Erythroblast (primary cell): ENCODE results near the gene PSKH1.
A peak's percentile ranks its signal among the peaks of the same experiment; 100 is the strongest.

Source experiments
- DNase-seq, 2 experiments: peaks; one replicate each; lab custom pipeline; 2025; lab: John Stamatoyannopoulos, UW
- GATA1 ChIP-seq: IDR thresholded peaks from 2 replicates; pipeline ENCODE4 v1.6.1; 2011; ENCODE audit warnings: low read depth, mild to moderate bottlenecking, control low read depth, low read length, moderate library complexity
- POLR2A ChIP-seq: IDR thresholded peaks from 2 replicates; pipeline ENCODE4 v1.6.1; 2011; ENCODE audit warnings: mild to moderate bottlenecking, low read length

The PSKH1 gene

DNA sequence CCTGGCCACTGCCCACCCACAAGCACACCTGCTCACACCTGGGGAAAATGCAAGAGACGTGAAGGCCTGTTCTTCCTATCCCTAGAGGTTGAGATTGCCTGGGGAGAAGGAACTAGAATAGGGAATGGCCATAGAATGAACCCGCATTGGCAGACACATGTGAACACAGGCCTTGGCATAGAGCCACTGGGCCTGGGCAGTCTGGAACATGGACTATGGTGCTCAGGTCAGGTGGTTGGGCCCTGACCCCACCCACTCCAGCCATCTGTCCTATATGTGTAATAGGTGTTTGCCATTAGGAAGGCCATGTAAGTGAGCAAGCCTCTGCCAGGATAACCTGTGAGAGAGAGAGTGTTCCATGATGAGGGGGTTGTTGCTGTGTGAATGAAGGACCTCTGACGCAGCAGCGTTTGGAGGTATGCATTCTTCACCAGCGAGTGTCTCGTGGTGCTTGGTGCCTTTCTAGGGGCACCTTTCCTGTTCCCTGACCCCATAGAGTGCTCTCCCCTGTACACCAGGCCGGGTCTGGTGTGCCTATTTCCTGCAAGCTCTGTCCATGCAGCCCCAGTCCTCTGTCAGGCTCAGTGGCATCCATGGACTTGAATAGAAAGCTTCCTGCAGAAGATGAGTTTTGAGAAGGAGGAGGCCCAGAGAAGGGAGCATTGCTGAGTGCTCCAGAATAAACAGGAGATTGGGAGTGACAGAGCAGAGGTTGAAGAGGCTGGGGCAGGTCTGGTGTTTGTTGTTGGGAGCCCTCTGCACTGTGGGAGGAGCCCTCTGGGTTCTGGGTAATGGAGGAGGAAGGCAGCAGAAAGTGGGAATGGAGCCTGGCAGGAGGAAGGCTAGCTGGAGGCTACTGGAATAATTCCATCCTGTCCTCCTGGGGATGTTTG is 23.0 kb downstream of the PSKH1 start:
- DNase-seq = no peak

GRCh38 chr16:67917140-67917851 is 24.2 kb downstream of the PSKH1 start:
- no peak for DNase-seq
- TF ChIP-seq GATA1 (no peak), POLR2A (no peak)

More for the DNA sequence above, 23.0 kb downstream of the PSKH1 start:
- TF ChIP-seq POLR2A (no peak), GATA1 (no peak)

DNA sequence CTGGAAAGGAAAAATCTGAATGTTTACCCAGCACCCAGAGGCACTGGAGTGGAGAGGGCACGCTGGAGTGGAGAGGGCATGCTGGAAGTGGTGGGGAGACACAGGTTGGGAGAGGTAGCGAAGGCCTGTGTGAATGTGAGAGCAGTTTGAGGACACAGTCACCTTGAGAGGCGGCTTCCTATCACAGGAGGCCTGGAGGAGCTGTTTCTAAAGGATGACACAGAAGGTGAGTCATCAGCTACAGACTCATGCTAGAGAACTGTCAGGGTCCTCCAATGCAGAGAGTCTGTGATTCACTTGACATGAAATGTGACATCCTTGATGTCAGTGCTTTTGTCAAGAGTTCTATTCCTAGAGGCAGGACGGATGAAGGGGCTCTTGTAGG is 24.8 kb downstream of the PSKH1 start:
- peak; percentile 35 to 77 for DNase-seq
- TF ChIP-seq POLR2A (no peak), GATA1 (no peak)

GRCh38 chr16:67919622-67920221 is 26.7 kb downstream of the PSKH1 start:
- TF ChIP-seq POLR2A = no peak
- no peak for TF ChIP-seq GATA1
- DNase-seq = peak; percentile 28 to 34

DNA sequence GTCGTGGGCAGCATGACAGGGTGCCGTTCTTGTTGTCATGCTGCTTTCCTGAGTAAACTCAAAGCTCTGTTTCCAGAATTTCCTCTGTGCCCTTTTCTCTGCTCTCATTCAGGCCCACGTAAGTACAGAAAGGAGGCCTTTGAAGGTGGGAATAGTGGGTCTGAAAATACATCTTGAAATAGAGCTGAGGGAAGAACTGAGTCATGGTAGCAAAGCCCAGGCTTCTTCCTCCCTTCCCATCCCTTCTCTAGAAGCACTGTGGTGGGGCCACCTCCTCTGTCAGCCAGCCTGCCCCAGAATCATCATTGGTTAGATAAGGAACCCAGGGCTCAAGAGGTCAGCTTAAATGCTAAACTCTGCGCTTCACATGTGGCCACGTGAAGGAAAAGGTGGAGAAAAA is 29.2 kb downstream of the PSKH1 start:
- no peak for TF ChIP-seq GATA1
- no peak for TF ChIP-seq POLR2A
- DNase-seq = no peak

- DNase-seq = no peak
- TF ChIP-seq POLR2A (no peak), GATA1 (no peak)
These were observed 29.7 kb downstream of the PSKH1 start for GRCh38 chr16:67922740-67923139.

DNA sequence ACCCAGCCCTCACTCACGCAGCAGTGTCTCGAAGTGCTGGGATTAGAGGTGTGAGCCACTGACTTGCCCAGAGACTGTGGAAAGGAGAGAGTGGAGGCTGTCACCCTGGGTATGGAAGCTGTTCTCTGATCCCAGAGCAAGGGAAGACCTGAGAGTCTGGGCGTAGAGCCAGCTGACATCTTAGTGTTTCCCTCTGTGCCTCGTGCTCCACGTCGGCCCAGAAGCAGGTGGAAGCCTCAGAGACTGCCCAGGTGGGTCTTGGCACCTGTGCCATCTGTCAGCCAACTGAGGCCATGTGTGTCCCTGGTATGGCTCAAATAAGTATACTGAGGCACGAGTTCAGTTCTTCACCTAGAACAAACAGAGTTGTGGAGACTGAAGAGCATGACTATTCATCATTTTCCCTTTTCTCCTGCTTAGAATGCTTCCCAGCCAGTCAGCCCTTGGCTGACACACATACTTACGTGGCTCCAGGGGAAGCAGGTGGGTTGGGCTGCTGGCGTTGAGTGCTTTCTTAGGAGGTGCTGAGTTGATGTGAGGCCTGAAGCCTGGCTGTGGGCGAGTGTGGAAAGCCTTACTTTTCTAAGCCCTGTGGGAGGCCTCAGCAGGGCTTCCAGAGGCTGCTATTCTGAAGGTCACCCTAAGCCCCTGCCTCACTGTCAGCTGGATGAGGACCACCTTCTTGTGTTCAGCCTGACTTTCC is 30.5 kb downstream of the PSKH1 start:
- no peak for TF ChIP-seq POLR2A
- no peak for TF ChIP-seq GATA1

GRCh38 chr16:67924140-67924906 is 31.3 kb downstream of the PSKH1 start:
- TF ChIP-seq GATA1 (no peak), POLR2A (no peak)
- no peak for DNase-seq

More for the DNA sequence above, 30.5 kb downstream of the PSKH1 start:
- DNase-seq = no peak

- no peak for DNase-seq
- TF ChIP-seq POLR2A (no peak), GATA1 (no peak)
These were observed 33.2 kb downstream of the PSKH1 start for GRCh38 chr16:67926181-67926750.

DNA sequence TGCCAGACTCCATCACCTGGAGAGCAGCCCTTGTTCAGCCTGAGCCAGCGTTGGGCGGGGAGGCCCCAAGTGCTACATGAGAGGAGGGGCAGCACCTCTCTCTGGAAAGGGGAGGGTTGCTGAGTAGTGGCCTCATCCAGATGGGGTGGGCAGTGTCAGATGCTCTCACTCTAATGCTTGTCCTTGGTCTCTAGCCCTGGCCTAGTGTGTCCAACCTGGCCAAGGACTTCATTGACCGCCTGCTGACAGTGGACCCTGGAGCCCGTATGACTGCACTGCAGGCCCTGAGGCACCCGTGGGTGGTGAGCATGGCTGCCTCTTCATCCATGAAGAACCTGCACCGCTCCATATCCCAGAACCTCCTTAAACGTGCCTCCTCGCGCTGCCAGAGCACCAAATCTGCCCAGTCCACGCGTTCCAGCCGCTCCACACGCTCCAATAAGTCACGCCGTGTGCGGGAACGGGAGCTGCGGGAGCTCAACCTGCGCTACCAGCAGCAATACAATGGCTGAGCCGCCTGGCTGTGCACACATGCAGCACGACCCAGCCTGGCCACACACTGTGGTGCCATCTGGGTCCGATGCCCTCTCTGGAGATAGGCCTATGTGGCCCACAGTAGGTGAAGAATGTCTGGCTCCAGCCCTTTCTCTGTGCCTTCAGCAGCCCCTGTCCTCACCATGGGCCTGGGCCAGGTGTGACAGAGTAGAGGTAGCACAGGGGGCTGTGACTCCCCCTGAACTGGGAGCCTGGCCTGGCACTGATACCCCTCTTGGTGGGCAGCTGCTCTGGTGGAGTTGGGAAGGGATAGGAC is 34.3 kb downstream of the PSKH1 start:
- no peak for DNase-seq

DNA sequence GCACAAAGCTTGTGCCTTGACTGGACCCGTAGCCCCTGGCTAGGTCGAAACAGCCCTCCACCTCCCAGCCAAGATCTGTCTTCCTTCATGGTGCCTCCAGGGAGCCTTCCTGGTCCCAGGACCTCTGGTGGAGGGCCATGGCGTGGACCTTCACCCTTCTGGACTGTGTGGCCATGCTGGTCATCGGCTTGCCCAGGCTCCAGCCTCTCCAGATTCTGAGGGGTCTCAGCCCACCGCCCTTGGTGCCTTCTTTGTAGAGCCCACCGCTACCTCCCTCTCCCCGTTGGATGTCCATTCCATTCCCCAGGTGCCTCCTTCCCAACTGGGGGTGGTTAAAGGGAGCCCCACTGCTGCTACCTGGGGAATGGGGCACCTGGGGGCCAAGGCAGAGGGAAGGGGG is 35.1 kb downstream of the PSKH1 start:
- TF ChIP-seq GATA1 = no peak
- no peak for TF ChIP-seq POLR2A
- DNase-seq = no peak

More for the DNA sequence above, 34.3 kb downstream of the PSKH1 start:
- no peak for TF ChIP-seq GATA1
- TF ChIP-seq POLR2A = no peak

DNA sequence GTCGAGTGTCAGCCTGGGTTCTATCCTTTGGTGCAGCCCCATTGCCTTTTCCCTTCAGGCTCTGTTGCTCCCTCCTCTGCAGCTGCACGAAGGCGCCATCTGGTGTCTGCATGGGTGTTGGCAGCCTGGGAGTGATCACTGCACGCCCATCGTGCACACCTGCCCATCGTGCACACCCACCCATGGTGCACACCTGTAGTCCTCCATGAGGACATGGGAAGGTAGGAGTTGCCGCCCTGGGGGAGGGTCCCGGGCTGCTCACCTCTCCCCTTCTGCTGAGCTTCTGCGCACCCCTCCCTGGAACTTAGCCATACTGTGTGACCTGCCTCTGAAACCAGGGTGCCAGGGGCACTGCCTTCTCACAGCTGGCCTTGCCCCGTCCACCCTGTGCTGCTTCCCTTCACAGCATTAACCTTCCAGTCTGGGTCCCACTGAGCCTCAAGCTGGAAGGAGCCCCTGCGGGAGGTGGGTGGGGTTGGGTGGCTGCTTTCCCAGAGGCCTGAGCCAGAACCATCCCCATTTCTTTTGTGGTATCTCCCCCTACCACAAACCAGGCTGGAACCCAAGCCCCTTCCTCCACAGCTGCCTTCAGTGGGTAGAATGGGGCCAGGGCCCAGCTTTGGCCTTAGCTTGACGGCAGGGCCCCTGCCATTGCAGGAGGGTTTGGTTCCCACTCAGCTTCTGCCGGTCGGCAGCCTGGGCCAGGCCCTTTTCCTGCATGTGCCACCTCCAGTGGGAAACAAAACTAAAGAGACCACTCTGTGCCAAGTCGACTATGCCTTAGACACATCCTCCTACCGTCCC is 35.7 kb downstream of the PSKH1 start:
- DNase-seq = peak; percentile 68 to 84
- TF ChIP-seq GATA1 (no peak), POLR2A (no peak)
